Epithelial cell of alveolus of lung (primary cell): Measurements from ENCODE around the gene DPP7. TPM values are rescaled to one million over a fixed set of nuclear protein-coding genes. Genes with fewer than 3 reads are reported as not detected.

Experiments used
- total RNA-seq: library from RNA; depleted of rRNA; stranded (reverse); fragments of >200 nt; gene quantifications from 2 replicates; pipeline ENCODE4 v1.2.1, GENCODE V29; 2015

DPP7 gene
- total RNA-seq = 69.8 and 123 TPM in 2 replicates

DNA sequence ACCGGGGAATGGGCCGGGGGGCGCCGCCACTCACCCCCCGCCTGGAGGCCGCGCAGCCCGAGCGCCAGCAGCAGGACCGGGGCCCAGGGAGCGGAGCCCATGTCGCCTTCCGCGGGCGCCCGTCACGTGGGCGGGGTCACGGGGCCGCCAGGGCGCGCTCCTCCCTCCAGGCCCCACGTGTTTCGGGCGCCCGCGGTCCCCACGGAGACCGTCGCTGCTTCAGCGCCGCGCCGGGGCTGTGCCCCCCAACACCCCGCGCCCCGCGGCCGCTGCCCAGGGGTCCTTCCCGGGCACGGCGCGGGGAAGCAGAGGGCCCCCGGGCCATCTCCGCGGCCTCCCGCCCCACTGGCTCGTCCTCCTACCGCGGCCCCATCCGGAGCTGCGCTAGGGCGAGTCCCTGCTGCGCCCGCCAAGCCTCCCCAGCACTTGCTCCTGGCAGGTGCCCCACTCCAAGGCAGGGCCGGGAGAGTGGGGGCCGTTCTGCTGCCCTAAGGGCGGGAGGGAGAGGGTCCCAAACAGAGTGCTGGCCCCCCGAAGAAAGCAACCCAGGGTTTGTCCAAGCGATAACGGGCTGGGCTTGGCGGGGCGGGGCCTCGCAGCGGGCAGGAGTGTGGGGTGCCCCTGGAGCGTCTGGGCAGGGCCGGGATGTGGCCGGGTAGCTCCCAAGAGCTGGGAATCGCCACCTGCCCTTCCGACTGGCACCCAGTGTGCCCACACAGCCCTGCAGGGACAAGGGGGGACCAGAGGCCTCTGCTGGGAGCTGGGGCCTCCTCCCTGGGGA lies at the start of gene DPP7:
DPP7 (minus strand) TSS at position 121 of the 781 bp plus-strand sequence; CDS start at position 101, 20 bp downstream.

DNA sequence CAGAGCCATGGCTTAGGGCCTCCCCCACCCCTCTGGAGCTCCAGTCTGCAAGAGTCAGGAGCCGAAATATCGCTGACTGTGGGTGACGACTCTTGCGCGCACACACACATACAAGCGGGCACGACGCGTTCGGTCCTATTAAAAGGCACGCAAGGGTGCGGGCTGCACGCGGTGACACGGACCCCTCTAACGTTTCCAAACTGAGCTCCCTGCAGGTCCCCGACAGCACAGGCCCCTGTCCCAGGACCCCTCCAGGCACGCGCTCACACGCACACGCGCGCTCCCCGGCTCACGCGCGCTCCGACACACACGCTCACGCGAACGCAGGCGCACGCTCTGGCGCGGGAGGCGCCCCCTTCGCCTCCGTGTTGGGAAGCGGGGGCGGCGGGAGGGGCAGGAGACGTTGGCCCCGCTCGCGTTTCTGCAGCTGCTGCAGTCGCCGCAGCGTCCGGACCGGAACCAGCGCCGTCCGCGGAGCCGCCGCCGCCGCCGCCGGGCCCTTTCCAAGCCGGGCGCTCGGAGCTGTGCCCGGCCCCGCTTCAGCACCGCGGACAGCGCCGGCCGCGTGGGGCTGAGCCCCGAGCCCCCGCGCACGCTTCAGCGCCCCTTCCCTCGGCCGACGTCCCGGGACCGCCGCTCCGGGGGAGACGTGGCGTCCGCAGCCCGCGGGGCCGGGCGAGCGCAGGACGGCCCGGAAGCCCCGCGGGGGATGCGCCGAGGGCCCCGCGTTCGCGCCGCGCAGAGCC lies 24.4 kb upstream of the DPP7 start, which contains the start of gene GRIN1:
GRIN1 (plus strand) TSS at position 433 of the 746 bp plus-strand sequence. CDS start 333 bp downstream, outside the sequence.

DNA sequence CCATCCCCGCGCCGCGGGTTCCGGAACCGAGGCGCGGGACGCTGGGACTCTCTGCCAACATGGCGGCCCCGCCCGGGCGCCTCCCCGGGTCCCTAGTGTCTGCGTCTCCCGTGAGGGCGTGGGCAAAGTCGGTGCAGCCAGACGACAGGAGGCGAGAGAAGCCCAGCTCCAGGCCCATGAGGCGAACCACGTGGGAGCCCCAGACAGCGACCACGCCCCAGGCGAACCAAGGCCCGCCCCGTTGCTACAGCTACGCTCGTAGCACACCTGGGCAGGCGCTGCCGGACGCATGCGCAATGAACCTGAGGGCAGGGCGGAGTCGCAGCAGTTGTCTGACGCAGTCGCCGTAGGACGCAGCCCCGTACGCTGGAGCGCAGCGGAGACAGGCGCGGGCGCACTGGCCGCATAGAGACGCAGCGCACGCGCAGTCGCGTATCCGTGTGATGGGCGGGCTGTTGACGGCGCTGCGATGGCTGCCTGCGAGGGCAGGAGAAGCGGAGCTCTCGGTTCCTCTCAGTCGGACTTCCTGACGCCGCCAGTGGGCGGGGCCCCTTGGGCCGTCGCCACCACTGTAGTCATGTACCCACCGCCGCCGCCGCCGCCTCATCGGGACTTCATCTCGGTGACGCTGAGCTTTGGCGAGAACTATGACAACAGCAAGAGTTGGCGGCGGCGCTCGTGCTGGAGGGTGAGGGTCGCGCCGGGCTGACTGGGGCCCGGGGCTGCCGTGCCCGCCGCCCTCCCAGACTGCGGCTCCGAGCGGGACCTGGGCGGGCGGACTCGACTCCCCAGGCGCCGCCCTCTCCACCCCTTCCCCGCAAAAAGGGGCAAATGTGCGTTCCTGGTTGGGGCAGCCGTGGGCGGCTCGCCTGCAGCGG lies 27.8 kb downstream of the DPP7 start, which contains the start of gene MAN1B1:
MAN1B1 (plus strand) TSS at position 455 of the 878 bp plus-strand sequence; CDS start at position 470, 15 bp downstream.

DNA sequence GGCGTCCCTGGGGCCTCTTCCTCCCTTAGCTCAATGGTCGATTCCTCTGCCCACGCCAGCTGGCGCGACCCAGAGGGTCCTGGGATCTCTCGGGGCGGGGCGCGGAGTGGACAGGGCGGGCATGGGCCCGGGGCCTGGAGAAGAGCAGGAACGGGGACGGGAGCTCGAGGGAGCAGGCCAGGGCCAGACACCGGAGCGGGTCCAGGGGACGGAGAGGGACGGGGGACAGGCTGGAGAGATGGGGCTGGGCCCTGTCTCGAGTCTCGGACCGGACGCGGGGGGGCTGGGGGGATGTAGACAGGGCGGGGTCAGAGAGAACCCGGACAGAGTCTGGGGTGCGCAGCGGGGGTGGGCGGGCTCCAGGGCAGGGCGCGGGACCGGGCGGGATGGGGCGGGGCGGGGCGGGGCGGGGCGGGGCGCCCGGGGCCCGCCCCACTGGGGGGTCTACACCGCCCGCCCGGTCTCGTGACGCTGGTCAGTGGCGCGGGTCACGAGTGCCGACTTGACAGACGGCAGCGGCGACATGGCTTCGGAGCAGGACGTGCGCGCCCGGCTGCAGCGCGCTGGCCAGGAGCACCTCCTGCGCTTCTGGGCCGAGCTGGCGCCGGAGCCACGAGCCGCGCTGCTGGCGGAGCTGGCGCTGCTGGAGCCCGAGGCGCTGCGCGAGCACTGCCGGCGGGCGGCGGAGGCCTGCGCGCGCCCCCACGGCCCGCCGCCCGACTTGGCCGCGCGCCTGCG lies 37.4 kb downstream of the DPP7 start, which contains the start of gene UAP1L1:
UAP1L1 (plus strand) TSS at position 508 of the 738 bp plus-strand sequence; CDS start at position 524, 16 bp downstream.

DNA sequence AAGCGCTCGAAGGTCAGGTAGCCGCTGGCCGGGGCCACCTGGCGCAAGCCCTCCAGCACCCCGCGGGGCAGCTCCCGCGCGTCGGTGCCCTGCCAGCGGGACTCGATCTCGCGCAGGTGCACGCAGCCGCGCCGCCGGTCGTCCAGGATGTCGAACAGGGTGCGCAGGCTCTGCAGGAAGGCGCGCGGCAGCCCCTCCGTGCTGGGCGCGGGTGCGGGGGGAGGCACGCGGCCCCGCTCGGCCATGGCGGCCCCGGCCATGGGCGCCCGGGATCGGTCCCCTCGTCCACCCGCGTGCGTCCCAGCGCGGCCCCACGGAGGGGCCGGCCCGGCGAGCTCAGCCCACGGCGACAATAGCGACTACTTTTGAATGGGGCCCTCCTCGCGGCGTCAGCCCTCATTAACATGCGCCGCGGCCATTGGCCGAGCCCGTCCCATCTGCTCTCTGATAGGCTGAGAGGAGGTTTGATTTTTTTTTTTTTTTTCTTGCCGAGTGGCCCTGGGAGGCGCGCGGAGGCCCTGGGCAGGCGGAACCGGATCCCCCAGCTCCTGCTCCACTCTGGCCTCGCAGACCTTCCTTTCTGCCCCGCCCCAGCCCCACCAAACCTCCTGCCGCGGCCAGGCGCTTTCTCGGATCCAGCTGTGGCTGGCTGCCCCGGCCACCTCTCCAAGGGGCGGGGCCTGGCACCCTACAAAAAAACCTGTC lies 44.2 kb downstream of the DPP7 start, which contains the start of gene SAPCD2:
SAPCD2 (minus strand) TSS at position 357 of the 705 bp plus-strand sequence; CDS start at position 260, 97 bp downstream.

Other genes with a start within 250 kb of the DPP7 start
- gene EDF1, start 248.4 kb downstream of the DPP7 start, total RNA-seq = 305 and 403 TPM in 2 replicates
- 8.5 and 11.9 TPM in 2 replicates for gene TRAF2, start 228.2 kb downstream of the DPP7 start, total RNA-seq
- 127 and 134 TPM in 2 replicates for gene FBXW5, start 170.0 kb downstream of the DPP7 start, total RNA-seq
- not detected in 2 replicates for gene C8G, start 169.5 kb downstream of the DPP7 start, total RNA-seq
- gene LCN12, start 162.5 kb downstream of the DPP7 start, total RNA-seq = not detected in 2 replicates
- 0.39 and 78.2 TPM in 2 replicates for gene PTGDS, start 137.2 kb downstream of the DPP7 start, total RNA-seq
- 1.9 TPM in 1 of 2 replicates, not detected in the other for gene LCNL1, start 131.7 kb downstream of the DPP7 start, total RNA-seq
- gene PAXX, start 122.3 kb downstream of the DPP7 start, total RNA-seq = 19.1 and 33.0 TPM in 2 replicates
- 3.1 and 6.2 TPM in 2 replicates for gene CLIC3, start 118.2 kb downstream of the DPP7 start, total RNA-seq
- gene ABCA2, start 86.5 kb downstream of the DPP7 start, total RNA-seq = 14.9 and 15.8 TPM in 2 replicates
- not detected in 2 replicates for gene FUT7, start 82.6 kb downstream of the DPP7 start, total RNA-seq
- gene NPDC1, start 68.6 kb downstream of the DPP7 start, total RNA-seq = 25.2 and 54.9 TPM in 2 replicates
- gene ENTPD2, start 60.7 kb downstream of the DPP7 start, total RNA-seq = 0.72 TPM in 1 of 2 replicates, not detected in the other
- gene SAPCD2, start 44.2 kb downstream of the DPP7 start, total RNA-seq = 5.0 and 10.7 TPM in 2 replicates
- gene UAP1L1, start 37.2 kb downstream of the DPP7 start, total RNA-seq = 5.7 and 11.7 TPM in 2 replicates
- gene MAN1B1, start 27.7 kb downstream of the DPP7 start, total RNA-seq = 50.3 and 94.1 TPM in 2 replicates
- not detected in 2 replicates for gene GRIN1, start 24.4 kb upstream of the DPP7 start, total RNA-seq
- gene LRRC26, start 55.3 kb upstream of the DPP7 start, total RNA-seq = not detected in 2 replicates
- gene TMEM210, start 57.3 kb upstream of the DPP7 start, total RNA-seq = not detected in 2 replicates
- gene ANAPC2, start 73.8 kb upstream of the DPP7 start, total RNA-seq = 7.8 and 20.0 TPM in 2 replicates
- 61.1 and 99.0 TPM in 2 replicates for gene SSNA1, start 73.9 kb upstream of the DPP7 start, total RNA-seq
- gene TPRN, start 86.0 kb upstream of the DPP7 start, total RNA-seq = 7.8 and 12.2 TPM in 2 replicates
- gene TMEM203, start 90.9 kb upstream of the DPP7 start, total RNA-seq = 45.5 and 57.0 TPM in 2 replicates
- 8.3 and 15.6 TPM in 2 replicates for gene NDOR1, start 91.0 kb upstream of the DPP7 start, total RNA-seq
- 0.13 and 6.3 TPM in 2 replicates for gene RNF208, start 107.5 kb upstream of the DPP7 start, total RNA-seq
- under 0.01 and 1.9 TPM in 2 replicates for gene CYSRT1, start 110.4 kb upstream of the DPP7 start, total RNA-seq
- not detected in 2 replicates for gene RNF224, start 112.8 kb upstream of the DPP7 start, total RNA-seq
- not detected in 2 replicates for gene SLC34A3, start 116.2 kb upstream of the DPP7 start, total RNA-seq
- 224 and 626 TPM in 2 replicates for gene TUBB4B, start 126.6 kb upstream of the DPP7 start, total RNA-seq
- not detected in 2 replicates for gene STPG3, start 136.6 kb upstream of the DPP7 start, total RNA-seq
- 49.1 and 60.2 TPM in 2 replicates for gene NELFB, start 140.6 kb upstream of the DPP7 start, total RNA-seq
- gene TOR4A, start 163.0 kb upstream of the DPP7 start, total RNA-seq = 38.1 and 52.4 TPM in 2 replicates
- gene NRARP, start 187.5 kb upstream of the DPP7 start, total RNA-seq = 0.78 and 1.8 TPM in 2 replicates